ENCODE results near the gene POMGNT1.

The POMGNT1 gene

GRCh38 chr1:46194641-46195193, 3.5 kb downstream of the POMGNT1 start:
- FAIRE-seq: no peak
- TF ChIP-seq POLR2A (IDR thresholded peaks at IDR 0.05; ENCODE audit: low read depth, low read length): no peak

GRCh38 chr1:46193984-46194570, 4.2 kb downstream of the POMGNT1 start:
- no peak for TF ChIP-seq POLR2A (IDR thresholded peaks at IDR 0.05; ENCODE audit: low read depth, low read length)
- no peak for DNase-seq (ENCODE audit: insufficient read length, low spot score)
- no peak for FAIRE-seq

More at GRCh38 chr1:46194641-46195193, 3.5 kb downstream of the POMGNT1 start:
- no peak for DNase-seq (ENCODE audit: insufficient read length, low spot score)

- no peak for TF ChIP-seq POLR2A (IDR thresholded peaks at IDR 0.05; ENCODE audit: low read depth, low read length)
- DNase-seq (ENCODE audit: insufficient read length, low spot score) (no peak), FAIRE-seq (no peak)
Observed at GRCh38 chr1:46193285-46193684, 4.9 kb downstream of the POMGNT1 start.

GRCh38 chr1:46192171-46192570, 6.1 kb downstream of the POMGNT1 start:
- no peak for TF ChIP-seq POLR2A (IDR thresholded peaks at IDR 0.05; ENCODE audit: low read depth, low read length)
- DNase-seq (ENCODE audit: insufficient read length, low spot score) (no peak), FAIRE-seq (no peak)

- FAIRE-seq: no peak
- TF ChIP-seq POLR2A (IDR thresholded peaks at IDR 0.05; ENCODE audit: low read depth, low read length): no peak
Observed at GRCh38 chr1:46191033-46191701, 7.1 kb downstream of the POMGNT1 start.

GRCh38 chr1:46190539-46190938, 7.7 kb downstream of the POMGNT1 start:
- DNase-seq (ENCODE audit: insufficient read length, low spot score) (no peak), FAIRE-seq (no peak)
- no peak for TF ChIP-seq POLR2A (IDR thresholded peaks at IDR 0.05; ENCODE audit: low read depth, low read length)

More at GRCh38 chr1:46191033-46191701, 7.1 kb downstream of the POMGNT1 start:
- no peak for DNase-seq (ENCODE audit: insufficient read length, low spot score)

- DNase-seq (ENCODE audit: insufficient read length, low spot score) (no peak), FAIRE-seq (no peak)
- TF ChIP-seq POLR2A (IDR thresholded peaks at IDR 0.05; ENCODE audit: low read depth, low read length): no peak
Observed at GRCh38 chr1:46188295-46189030, 9.8 kb downstream of the POMGNT1 start.

GRCh38 chr1:46187106-46187869, 10.9 kb downstream of the POMGNT1 start:
- no peak for TF ChIP-seq POLR2A (IDR thresholded peaks at IDR 0.05; ENCODE audit: low read depth, low read length)
- FAIRE-seq (no peak), DNase-seq (ENCODE audit: insufficient read length, low spot score) (no peak)

GRCh38 chr1:46186076-46186475, 12.2 kb downstream of the POMGNT1 start:
- TF ChIP-seq POLR2A (IDR thresholded peaks at IDR 0.05; ENCODE audit: low read depth, low read length): no peak
- FAIRE-seq (no peak), DNase-seq (ENCODE audit: insufficient read length, low spot score) (no peak)

- no peak for DNase-seq (ENCODE audit: insufficient read length, low spot score)
- no peak for TF ChIP-seq POLR2A (IDR thresholded peaks at IDR 0.05; ENCODE audit: low read depth, low read length)
- FAIRE-seq: no peak
Observed at GRCh38 chr1:46184920-46185658, 13.1 kb downstream of the POMGNT1 start.

- no peak for DNase-seq (ENCODE audit: insufficient read length, low spot score)
- no peak for FAIRE-seq
- TF ChIP-seq POLR2A (IDR thresholded peaks at IDR 0.05; ENCODE audit: low read depth, low read length): no peak
Observed at GRCh38 chr1:46183926-46184557, 14.2 kb downstream of the POMGNT1 start.

- DNase-seq (ENCODE audit: insufficient read length, low spot score) (peak; percentile 93), FAIRE-seq (peak; percentile 96)
- no peak for TF ChIP-seq POLR2A (IDR thresholded peaks at IDR 0.05; ENCODE audit: low read depth, low read length)
Observed at GRCh38 chr1:46183079-46183847, 15.0 kb downstream of the POMGNT1 start.
